SIG-M5 (cell line): ENCODE results near the gene TBC1D4.
"Not testable (repeated sequence)": the region's sequence is repeated elsewhere in the genome, so short reads cannot be mapped to it uniquely, and the experiment has no call there.

ENCODE experiments used
- DNase-seq: peaks from one replicate; lab custom pipeline; 2025; lab: John Stamatoyannopoulos, UW

TBC1D4 gene

DNA sequence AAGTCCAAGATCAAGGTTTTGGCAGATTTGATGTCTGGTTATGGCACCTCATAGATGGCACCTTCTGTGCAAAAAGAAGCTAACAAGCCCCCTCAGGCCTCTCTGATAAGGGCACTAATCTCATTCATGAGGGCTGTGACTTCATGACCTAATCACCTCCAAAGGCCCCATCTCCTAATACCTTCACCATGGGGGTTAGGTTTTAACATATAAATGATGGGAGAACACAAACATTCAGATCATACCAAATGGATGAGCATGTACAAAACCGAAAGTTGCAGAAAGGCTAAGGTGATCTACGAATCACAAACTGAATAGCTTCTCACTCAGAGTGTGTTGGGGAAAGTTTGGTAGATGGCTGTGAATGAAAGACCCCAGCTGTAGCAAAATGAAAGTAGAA, 217.4 kb downstream of the TBC1D4 start:
- DNase-seq, result no peak

- no peak for DNase-seq
These were observed 218.1 kb downstream of the TBC1D4 start for GRCh38 chr13:75263741-75264407.

- DNase-seq, result no peak
These were observed 223.7 kb downstream of the TBC1D4 start for GRCh38 chr13:75258159-75258782.

DNA sequence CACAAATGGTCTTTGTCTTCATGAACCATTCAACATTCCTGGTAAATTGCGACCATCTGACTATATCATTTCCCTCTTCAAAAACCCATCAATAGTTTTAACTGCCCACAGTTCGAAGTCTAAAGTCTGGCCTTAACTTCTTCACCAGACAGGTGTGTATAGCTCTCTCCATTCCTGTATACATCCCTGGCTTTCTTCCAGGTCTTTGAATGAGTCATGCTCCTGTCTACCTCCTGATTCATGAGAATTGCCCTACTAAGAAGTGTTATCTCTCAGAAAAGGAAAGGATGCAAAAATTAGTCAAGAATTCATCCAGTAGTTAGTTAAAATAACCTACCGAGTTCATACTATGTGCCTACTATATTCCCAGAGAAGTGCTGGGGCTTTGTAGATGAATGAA, 225.0 kb downstream of the TBC1D4 start:
- DNase-seq, result no peak

GRCh38 chr13:75255653-75256052, 226.3 kb downstream of the TBC1D4 start:
- no peak for DNase-seq

DNA sequence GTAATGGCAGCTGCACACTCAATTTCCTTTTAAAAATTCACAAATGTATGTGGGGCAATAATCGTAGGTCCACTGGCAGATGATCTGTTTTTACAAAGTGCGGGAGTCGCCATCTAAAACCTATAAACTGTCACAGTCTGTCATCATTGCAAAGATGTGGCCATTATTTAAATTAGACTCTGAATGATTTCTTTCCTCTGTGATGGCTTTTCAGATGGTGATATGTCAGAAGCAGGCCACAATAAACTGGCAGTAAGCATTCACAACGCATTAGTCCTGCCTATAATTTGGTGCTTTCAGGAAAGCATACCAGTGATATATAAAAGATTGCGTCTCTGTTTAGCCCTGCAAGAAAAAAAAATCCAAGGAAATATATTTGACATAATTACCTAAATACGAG, 226.8 kb downstream of the TBC1D4 start:
- DNase-seq, result no peak

DNA sequence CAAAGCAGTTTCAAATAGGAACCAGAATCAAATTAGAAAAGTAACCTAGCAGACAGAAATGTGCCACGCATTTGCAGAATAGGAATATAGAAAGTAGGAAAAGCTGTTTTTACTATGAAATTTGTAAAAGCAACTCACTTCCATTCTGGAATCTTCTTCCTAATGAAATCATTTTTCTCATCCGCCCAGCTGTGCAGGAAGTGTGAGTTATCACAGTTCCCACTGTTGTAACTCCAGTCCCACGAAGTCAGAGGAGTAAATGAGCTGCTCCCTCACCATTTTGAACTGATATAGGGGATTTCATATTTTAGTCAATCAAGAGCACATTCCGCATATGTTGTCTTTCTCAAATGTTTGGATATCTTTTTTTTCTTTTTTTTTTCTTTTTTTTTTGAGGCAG, 230.8 kb downstream of the TBC1D4 start:
- DNase-seq, result no peak

DNA sequence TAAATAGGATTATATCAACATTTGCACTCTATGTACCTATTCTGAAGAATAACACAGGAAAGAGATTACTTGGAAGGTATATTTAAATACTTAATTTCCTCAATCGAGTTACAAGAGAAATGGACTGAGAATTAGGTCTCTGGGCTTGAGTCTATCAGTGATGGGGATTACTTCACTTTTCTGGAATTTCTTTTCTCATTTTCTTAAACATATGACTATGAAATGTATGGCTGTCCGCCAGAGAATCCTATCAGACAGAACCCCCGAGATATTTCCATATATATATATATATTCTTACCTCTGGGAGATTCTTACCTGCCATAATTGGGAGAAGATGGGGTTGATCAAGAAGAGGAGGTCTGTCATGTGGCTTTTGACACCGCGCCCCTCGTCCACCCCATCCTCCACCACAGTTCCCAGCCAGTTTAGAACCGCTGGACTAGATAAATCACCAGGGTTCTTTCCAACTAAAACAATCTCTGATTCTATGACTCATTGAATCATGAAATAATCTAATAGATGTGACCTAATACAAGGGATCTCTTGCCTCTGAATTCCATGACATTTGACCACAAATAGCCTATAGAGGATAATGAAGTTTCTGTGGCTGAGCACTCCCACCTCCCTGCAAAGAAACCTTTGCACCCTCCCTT, 231.3 kb downstream of the TBC1D4 start:
- DNase-seq, result no peak

GRCh38 chr13:75245578-75245977, 236.4 kb downstream of the TBC1D4 start:
- DNase-seq, result not testable (repeated sequence)

DNA sequence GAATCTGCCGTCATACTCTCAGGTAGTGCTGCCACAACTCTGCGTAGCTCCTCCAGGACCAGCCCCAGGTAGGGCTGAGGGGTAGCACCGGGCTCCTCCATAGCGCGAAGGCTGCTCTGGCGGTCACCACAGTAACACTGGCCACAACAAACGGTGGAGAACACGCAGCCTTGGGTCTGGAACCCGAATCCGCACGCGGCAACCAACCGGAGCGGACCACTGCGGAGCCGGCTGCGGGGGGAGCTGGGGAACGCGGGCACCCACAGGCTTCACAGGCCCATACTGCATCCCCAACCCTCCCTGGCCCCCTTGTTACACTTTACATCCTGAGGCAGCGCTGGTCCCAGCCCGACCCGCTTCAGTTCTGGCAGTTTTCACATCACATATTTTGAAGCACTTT, 241.7 kb downstream of the TBC1D4 start:
- not testable (repeated sequence) for DNase-seq

GRCh38 chr13:75236774-75237173, 245.2 kb downstream of the TBC1D4 start:
- DNase-seq, result no peak
